SK-N-SH (cell line): ENCODE data around the gene FBXO21. TPM values are rescaled to one million over a fixed set of nuclear protein-coding genes. Genes with fewer than 3 reads are reported as not detected.

Source experiments
- CTCF ChIA-PET: fragments of 300-600, 350-600 bp; formaldehyde crosslinking; extraction: SDS; loops from one replicate; lab custom pipeline; 2021; lab: Yijun Ruan, JAX
- POLR2A ChIA-PET: fragments of 350-600 bp; sonication (Branson Sonifier 250); formaldehyde crosslinking; extraction: SDS; loops from one replicate; lab custom pipeline; 2020; ENCODE audit warnings: antibody characterized with exemption, inconsistent platforms; lab: Yijun Ruan, JAX
- DNase-seq: peaks from one replicate; pipeline ENCODE4 v3.0.0; 2012
- H2AFZ ChIP-seq: fragments of 200-600 bp; sonication (generic); 2 replicates; pipeline ENCODE4 v1.8.1; 2016; ENCODE audit warnings: antibody characterized with exemption, mild to moderate bottlenecking, low read depth
- H3F3A ChIP-seq: fragments of 200-600 bp; sonication (generic); replicated peaks from 2 replicates; pipeline ENCODE3; 2016; ENCODE audit warnings: antibody characterized with exemption, mild to moderate bottlenecking; ENCODE audit not compliant: insufficient read depth
- H3K27ac ChIP-seq, 2 experiments: fragments of 200-500 bp in 1 of 2; fragments of 200-600 bp in 1 of 2; sonication (Bioruptor generic) in 1 of 2; sonication (generic), shearing (Covaris generic) in 1 of 2; 2 replicates each; pipeline versions ENCODE4 v1.5.1 to v1.6.1; 2014 to 2016; ENCODE audit warnings: low read depth in 2 of 2, inconsistent platforms in 1 of 2, low read length in 1 of 2, mild to moderate bottlenecking in 1 of 2, mixed read lengths in 1 of 2
- H3K27me3 ChIP-seq: fragments of 200-600 bp; sonication (generic), shearing (Covaris generic); 2 replicates; pipeline ENCODE4 v1.6.1; 2016; ENCODE audit warnings: mixed run types; ENCODE audit not compliant: insufficient read depth
- H3K36me3 ChIP-seq, 2 experiments: fragments of 200-500 bp in 1 of 2; fragments of 200-600 bp in 1 of 2; sonication (Bioruptor generic) in 1 of 2; sonication (generic) in 1 of 2; replicated peaks in 1 of 2; 2 replicates each; pipeline versions ENCODE3 to v1.5.1; 2014 to 2016; ENCODE audit warnings: low read length in 1 of 2, mild to moderate bottlenecking in 1 of 2; ENCODE audit not compliant: insufficient read depth in 2 of 2, control insufficient read depth in 1 of 2
- H3K4me1 ChIP-seq, 2 experiments: fragments of 200-500 bp in 1 of 2; fragments of 200-600 bp in 1 of 2; sonication (Bioruptor generic) in 1 of 2; sonication (generic), shearing (Covaris generic) in 1 of 2; 2 replicates each; pipeline versions ENCODE4 v1.5.1 to v1.6.1; 2014 to 2016; ENCODE audit warnings: low read depth in 1 of 2, low read length in 1 of 2, mixed run types in 1 of 2; ENCODE audit not compliant: insufficient read depth in 2 of 2, control insufficient read depth in 1 of 2
- H3K4me2 ChIP-seq: fragments of 200-600 bp; sonication (generic), shearing (Covaris generic); 2 replicates; pipeline ENCODE4 v1.6.1; 2017; ENCODE audit warnings: mixed run types
- H3K4me3 ChIP-seq, 2 experiments: fragments of 200-500 bp in 1 of 2; fragments of 200-600 bp in 1 of 2; sonication (Bioruptor generic) in 1 of 2; sonication (generic), shearing (Covaris generic) in 1 of 2; 2 replicates each; pipeline versions ENCODE4 v1.5.1 to v1.8.1; 2014 to 2016; ENCODE audit warnings: low read depth in 2 of 2, inconsistent platforms in 1 of 2, low read length in 1 of 2, mild to moderate bottlenecking in 1 of 2, mixed read lengths in 1 of 2, moderate library complexity in 1 of 2
- H3K79me2 ChIP-seq: fragments of 200-600 bp; sonication (generic); 2 replicates; pipeline ENCODE4 v1.8.1; 2017; ENCODE audit warnings: mild to moderate bottlenecking; ENCODE audit not compliant: insufficient read depth
- H3K9ac ChIP-seq: fragments of 200-600 bp; sonication (generic); 2 replicates; pipeline ENCODE4 v1.6.1; 2017; ENCODE audit warnings: mixed run types
- H3K9me2 ChIP-seq: fragments of 200-600 bp; sonication (generic); 2 replicates; pipeline ENCODE4 v1.6.1; 2017; ENCODE audit warnings: mixed run types
- H3K9me3 ChIP-seq: fragments of 200-600 bp; sonication (generic); 2 replicates; pipeline ENCODE4 v1.6.1; 2017; ENCODE audit warnings: mixed run types, mild to moderate bottlenecking, moderate library complexity
- H4K20me1 ChIP-seq: fragments of 200-600 bp; sonication (generic); 2 replicates; pipeline ENCODE4 v1.6.1; 2017; ENCODE audit warnings: mild to moderate bottlenecking, mixed run types; ENCODE audit not compliant: insufficient read depth
- CTCF ChIP-seq: fragments of 200-600 bp; sonication (generic); IDR thresholded peaks from 2 replicates; pipeline ENCODE4 v1.6.1; 2017; ENCODE audit warnings: antibody characterized with exemption, mild to moderate bottlenecking, moderate library complexity
- EP300 ChIP-seq, 2 experiments: IDR thresholded peaks; 2 replicates each; pipeline versions ENCODE4 v1.4.0 to v1.6.1; 2012; ENCODE audit warnings: borderline replicate concordance in 1 of 2, low read depth in 1 of 2, low read length in 1 of 2
- FOXM1 ChIP-seq: IDR thresholded peaks from 2 replicates; pipeline ENCODE4 v1.4.0; 2012; ENCODE audit warnings: low read depth, mild to moderate bottlenecking
- GABPA ChIP-seq: IDR thresholded peaks from 2 replicates; pipeline ENCODE4 v1.4.0; 2012; ENCODE audit warnings: low read depth, mild to moderate bottlenecking
- GATA2 ChIP-seq: sonication (generic); formaldehyde crosslinking; IDR thresholded peaks from 2 replicates; pipeline ENCODE4 v1.5.0; 2020; ENCODE audit warnings: mild to moderate bottlenecking, missing genetic modification reagents
- IRF3 ChIP-seq: fragments of 150-350 bp; IDR thresholded peaks from 2 replicates; pipeline ENCODE4 v1.6.1; 2016; ENCODE audit warnings: mild to moderate bottlenecking, low read depth, low read length
- MEF2A ChIP-seq: IDR thresholded peaks from 2 replicates; pipeline ENCODE4 v1.4.0; 2012; ENCODE audit warnings: low read depth, borderline replicate concordance
- NRF1 ChIP-seq: IDR thresholded peaks from 2 replicates; pipeline ENCODE4 v1.6.1; 2012; ENCODE audit warnings: low read depth, mild to moderate bottlenecking, low read length
- REST ChIP-seq: IDR thresholded peaks from 2 replicates; pipeline ENCODE4 v1.6.1; 2012; ENCODE audit warnings: mild to moderate bottlenecking, low read depth, low read length, moderate library complexity
- SMC3 ChIP-seq: IDR thresholded peaks from 2 replicates; pipeline ENCODE4 v1.6.1; 2012; ENCODE audit warnings: low read depth, low read length, improper control_type of control experiment
- TAF1 ChIP-seq: IDR thresholded peaks from 2 replicates; pipeline ENCODE4 v1.6.1; 2012; ENCODE audit warnings: low read depth, mild to moderate bottlenecking, low read length, moderate library complexity, borderline replicate concordance
- USF2 ChIP-seq: fragments of 150-350 bp; IDR thresholded peaks from 2 replicates; pipeline ENCODE4 v1.6.1; 2017; ENCODE audit warnings: antibody characterized with exemption, low read length, low read depth, borderline replicate concordance
- ZBTB33 ChIP-seq: IDR thresholded peaks from 2 replicates; pipeline ENCODE4 v1.4.0; 2012; ENCODE audit warnings: low read depth, borderline replicate concordance
- WGBS: methylation state at CpG from one replicate; pipeline ENCODE4 v1.1.6; 2017; ENCODE audit warnings: low lambda C conversion rate; 5-methylcytosine and 5-hydroxymethylcytosine counted together
- polyA plus RNA-seq, 3 experiments: library from polyadenylated mRNA; depleted of rRNA; stranded (reverse); fragments of >200 nt; gene quantifications; 2 replicates each; pipeline ENCODE4 v1.2.3, GENCODE V29; 2012

Gene FBXO21
- polyA plus RNA-seq, 1 of the 3 experiments (the other 2 are of a cell fraction), result 44.2 TPM

GRCh38 chr12:117208811-117209455 lies 18.7 kb upstream of the FBXO21 start (continued):
- no peak for TF ChIP-seq IRF3
- no peak for TF ChIP-seq NRF1
- TF ChIP-seq USF2, result no peak
- TF ChIP-seq EP300 (IDR thresholded peaks at IDR 0.05; ENCODE audit: borderline replicate concordance in 1 of 2, low read depth in 1 of 2, low read length in 1 of 2), result no peak
- no peak for TF ChIP-seq SMC3
- no peak for TF ChIP-seq MEF2A
- TF ChIP-seq, all 33 proteins: peak for 0

- Histone ChIP-seq H3K36me3 (no peaks in the 10 kb centered on the region), H3K4me2 (no peak overlapping the region), H3K27ac (no peak overlapping the region), H4K20me1 (no peaks in the 10 kb centered on the region), H3F3A (no peaks in the 10 kb centered on the region), H3K4me3 (no peak overlapping the region), H2AFZ (no peak overlapping the region), H3K4me1 (no peaks in the 10 kb centered on the region; a peak in 1 of 4 replicates), H3K9me3 (no peaks in the 10 kb centered on the region), H3K9ac (no peak overlapping the region), H3K79me2 (no peaks in the 10 kb centered on the region), H3K9me2 (no peaks in the 10 kb centered on the region), H3K27me3 (no peaks in the 10 kb centered on the region; the same call in 1 of the 2 replicates)
- POLR2A ChIA-PET, result no interaction called here
- no peak for DNase-seq
- CTCF ChIA-PET, result interaction anchor here (1.2 to 15.9 kb wide), 3 partner anchors 29 to 644 kb away, joined by 4 to 320 read pairs (median 73); no protein-coding TSS in a partner anchor
- WGBS, result 79% methylated on average over 16 of the region's 16 CpGs
- no peak for TF ChIP-seq REST
- no peak for TF ChIP-seq FOXM1
- TF ChIP-seq ZBTB33, result no peak
- no peak for TF ChIP-seq EP300 (IDR thresholded peaks at IDR 0.05; ENCODE audit: borderline replicate concordance in 1 of 2, low read depth in 1 of 2, low read length in 1 of 2)
- TF ChIP-seq CTCF, result no peak
- TF ChIP-seq TAF1, result no peak
- TF ChIP-seq GATA2 (CRISPR knock-in tag), result no peak
- TF ChIP-seq GABPA, result no peak
- TF ChIP-seq SMC3, result no peak
Measured at GRCh38 chr12:117208206-117208605, 17.9 kb upstream of the FBXO21 start.
